Measurements from ENCODE around the gene PRXL2B. TPM values are rescaled to one million over a fixed set of nuclear protein-coding genes. Genes with fewer than 3 reads are reported as not detected.
"Not testable (repeated sequence)": the region's sequence is repeated elsewhere in the genome, so short reads cannot be mapped to it uniquely, and the experiment has no call there.

Gene PRXL2B
- total RNA-seq, 4 donors from 2014 or later: 7.1 to 19.2 (median 8.8) TPM

DNA sequence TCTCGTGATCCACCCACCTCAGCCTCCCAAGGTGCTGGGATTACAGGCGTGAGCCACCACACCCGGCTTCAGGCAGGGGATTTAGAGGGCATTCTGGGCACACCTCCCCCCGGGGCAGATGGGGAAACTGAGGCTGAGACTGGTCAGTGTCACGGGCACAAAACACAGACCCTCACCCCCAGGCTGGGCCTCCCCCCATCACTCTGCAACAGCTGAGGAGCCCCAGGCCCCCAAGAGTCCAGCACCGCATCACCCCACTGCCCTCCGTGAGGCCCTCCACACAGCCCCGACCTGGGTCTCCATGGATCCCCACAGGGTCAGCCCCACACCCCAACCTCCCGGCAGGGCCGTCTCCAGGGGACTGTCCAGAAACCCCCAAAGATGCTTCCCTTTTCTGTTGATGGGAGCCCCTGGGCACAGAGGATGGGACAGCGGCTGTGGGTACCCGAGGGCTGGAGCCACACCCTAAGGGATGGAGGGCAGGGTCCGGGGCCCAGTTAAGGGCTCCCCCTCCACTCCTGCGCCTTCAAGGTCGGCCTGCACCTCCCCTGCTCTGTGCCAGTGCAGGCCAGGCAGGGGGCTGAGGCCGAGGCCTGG lies 19.4 kb upstream of the PRXL2B start:
- DNase-seq (ENCODE audit: low spot score): no peak
- ATAC-seq (ENCODE audit: low FRiP score): no peak
- TF ChIP-seq, protein P1, sequence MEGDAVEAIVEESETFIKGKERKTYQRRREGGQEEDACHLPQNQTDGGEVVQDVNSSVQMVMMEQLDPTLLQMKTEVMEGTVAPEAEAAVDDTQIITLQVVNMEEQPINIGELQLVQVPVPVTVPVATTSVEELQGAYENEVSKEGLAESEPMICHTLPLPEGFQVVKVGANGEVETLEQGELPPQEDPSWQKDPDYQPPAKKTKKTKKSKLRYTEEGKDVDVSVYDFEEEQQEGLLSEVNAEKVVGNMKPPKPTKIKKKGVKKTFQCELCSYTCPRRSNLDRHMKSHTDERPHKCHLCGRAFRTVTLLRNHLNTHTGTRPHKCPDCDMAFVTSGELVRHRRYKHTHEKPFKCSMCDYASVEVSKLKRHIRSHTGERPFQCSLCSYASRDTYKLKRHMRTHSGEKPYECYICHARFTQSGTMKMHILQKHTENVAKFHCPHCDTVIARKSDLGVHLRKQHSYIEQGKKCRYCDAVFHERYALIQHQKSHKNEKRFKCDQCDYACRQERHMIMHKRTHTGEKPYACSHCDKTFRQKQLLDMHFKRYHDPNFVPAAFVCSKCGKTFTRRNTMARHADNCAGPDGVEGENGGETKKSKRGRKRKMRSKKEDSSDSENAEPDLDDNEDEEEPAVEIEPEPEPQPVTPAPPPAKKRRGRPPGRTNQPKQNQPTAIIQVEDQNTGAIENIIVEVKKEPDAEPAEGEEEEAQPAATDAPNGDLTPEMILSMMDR (IDR thresholded peaks at IDR 0.05): no peak

DNA sequence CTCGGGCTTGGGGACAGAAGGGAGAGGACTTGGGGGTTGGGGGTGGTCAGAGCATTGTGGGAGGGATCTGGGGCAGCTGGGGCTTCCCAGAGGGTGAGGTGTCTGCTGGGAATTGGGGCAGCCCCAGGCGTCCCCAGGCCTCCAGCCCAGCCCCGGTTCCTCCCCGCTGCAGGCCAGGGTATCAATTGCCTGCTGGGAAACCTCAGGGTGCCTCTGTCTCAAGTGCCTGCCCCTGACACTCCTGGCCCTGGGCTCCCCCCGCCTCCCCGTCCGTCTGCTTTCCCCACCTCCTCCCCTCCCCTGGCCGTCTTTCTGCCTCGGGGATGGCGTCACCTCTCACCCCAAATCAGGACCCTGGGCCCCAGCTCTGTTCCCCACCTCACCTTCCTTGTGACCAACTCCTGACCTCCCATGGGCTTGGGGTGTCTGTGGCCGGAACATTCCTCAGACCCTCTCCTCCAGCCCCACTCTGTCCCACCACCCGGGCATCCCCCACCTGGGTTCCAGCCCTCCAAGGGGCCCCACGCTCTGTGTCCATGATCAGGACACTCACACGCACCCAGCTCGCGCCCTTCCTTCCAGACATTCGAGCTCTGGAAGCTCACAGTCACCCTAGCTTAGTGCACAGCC lies 18.3 kb upstream of the PRXL2B start:
- ATAC-seq (ENCODE audit: low FRiP score); DNase-seq (ENCODE audit: low spot score): not testable (repeated sequence)

DNA sequence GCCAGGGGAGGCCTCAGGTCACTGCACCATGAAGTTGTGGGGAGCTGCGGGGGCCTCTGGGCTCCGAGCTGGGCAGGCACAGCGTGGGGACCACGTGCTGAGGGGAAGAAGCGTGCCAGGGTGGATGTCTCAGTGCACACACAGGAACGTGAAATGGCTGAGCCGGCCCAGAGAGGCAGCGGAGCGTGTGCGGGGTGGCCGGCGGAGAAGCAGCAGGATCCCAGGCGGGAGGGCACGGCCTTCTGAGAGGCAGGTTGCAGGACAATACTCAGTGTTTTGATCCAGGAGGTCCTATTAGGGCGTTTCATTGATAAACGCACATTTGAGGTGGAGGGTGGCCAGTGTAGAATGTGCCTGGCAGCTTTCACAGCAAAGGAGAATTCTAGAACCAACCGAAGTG lies 17.5 kb upstream of the PRXL2B start:
- ATAC-seq (ENCODE audit: low FRiP score) (no peak), DNase-seq (ENCODE audit: low spot score) (no peak)
- TF ChIP-seq, protein P1 (IDR thresholded peaks at IDR 0.05): no peak

DNA sequence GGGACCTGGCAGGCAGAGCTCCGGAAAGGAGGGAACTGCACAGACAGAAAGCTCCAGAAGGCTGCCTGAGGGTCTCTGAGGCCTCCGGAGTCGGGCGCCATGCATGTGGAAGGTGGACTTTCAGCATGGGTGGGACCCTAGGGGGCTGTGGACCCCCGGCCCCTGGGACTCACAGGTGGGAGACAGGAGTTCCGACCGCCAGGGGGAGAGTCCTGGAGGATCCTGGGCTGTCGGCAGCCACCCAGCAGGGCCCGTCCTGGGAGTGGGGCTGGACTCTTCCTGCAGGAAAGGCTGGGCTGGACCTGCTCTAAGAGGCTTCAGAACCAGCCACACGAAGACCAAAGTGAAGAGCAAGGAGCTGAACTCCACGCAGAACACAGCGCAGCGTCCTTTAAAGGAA lies 16.9 kb upstream of the PRXL2B start:
- ATAC-seq (ENCODE audit: low FRiP score); DNase-seq (ENCODE audit: low spot score): not testable (repeated sequence)

DNA sequence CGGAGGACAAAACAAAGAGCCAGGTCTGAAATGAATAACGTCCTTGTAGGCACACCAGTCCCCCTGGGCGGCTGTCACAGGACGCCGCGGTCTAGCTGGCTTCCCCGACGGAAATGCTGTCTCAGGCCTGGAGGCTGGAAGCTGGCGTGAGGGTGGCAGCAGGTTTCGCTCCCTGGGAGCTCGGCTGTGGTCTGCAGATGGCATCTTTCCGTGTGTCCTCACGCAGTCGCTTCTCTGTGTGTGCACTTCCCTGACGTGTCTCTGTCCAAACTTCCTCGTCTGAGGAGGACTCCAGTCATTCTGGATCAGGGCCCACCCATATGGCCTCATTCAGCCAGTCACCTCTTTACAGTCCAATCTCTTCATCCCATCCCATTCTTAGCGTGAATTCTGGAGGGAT lies 16.2 kb upstream of the PRXL2B start:
- DNase-seq (ENCODE audit: low spot score) (no peak), ATAC-seq (ENCODE audit: low FRiP score) (no peak)
- TF ChIP-seq, protein P1 (IDR thresholded peaks at IDR 0.05): no peak

DNA sequence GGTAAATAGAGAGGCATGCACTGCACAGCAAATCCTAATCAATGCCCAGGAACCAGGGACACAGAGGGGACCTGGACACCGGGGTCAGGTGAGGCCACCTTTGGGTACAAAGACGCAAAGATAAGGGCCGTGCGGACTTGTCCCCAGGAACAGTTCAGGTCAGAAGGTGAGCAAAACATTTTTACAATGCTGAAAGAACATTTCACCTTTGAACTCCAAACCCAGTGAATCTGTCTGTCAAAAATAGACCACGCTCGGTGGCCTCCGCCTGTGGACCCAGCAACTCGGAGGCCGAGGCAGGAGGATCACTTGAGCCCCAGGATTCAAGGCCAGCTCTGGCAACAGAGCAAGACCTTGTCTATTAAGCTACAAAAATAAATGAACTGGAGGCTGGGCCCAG lies 15.2 kb upstream of the PRXL2B start:
- no peak for DNase-seq (ENCODE audit: low spot score)
- ATAC-seq (ENCODE audit: low FRiP score): no peak
- TF ChIP-seq, protein P1 (IDR thresholded peaks at IDR 0.05): no peak

DNA sequence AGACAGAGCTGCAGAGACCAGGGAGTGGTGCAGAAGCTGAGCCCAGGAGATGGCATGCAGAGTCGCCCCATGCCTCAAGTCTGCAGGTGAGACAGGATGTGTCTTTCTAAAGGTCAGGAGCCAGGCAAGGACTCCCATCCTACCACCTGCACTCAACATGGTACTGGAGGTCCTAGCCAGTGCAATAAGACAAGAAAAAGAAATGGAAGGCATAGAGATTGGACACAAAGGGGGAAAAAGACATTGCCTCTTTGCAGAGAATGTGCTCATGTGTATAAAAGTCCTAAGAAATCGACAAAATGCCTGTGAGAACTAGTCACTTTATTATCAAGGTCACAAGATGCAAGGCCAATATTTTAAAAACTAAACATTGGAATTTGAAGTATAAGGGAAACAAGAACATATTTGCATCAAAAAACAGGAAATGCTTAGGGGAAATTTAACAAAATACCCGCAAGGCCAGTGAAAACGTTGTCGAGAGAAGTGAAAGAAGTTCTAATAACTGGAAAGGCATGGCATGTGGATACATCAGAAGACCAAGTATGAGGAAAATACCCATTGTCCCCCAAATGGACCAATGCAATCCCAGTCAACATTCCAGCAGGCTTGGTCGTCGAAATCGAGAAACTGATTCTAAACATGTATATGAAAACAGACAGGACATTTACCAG lies 13.2 kb upstream of the PRXL2B start:
- ATAC-seq (ENCODE audit: low FRiP score) (no peak), DNase-seq (ENCODE audit: low spot score) (no peak)
- TF ChIP-seq, protein P1 (IDR thresholded peaks at IDR 0.05): no peak

DNA sequence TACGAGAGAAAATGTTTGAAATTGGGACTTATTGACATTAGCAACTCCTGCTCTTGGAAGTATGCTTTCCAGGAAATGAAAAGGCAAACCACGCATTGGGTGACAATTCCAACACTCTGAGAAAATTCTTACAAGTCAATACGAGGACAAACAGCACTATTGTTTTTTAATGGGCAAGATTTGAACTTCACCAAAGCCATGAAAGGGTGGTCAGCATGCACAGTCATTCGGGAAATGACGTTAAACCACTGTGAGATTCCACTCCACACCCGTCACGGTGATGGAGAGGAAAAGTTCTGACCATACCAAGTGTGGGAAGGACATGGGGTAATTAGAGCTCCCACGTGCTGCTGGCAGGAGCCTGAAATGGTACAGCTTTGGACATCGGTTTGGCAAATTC lies 12.2 kb upstream of the PRXL2B start:
- DNase-seq (ENCODE audit: low spot score): no peak
- TF ChIP-seq, protein P1 (IDR thresholded peaks at IDR 0.05): no peak
- no peak for ATAC-seq (ENCODE audit: low FRiP score)
